GM12878 (cell line): ENCODE results near the gene MITF.

Experiments used
- CBFB ChIP-seq: IDR thresholded peaks from 2 replicates; pipeline ENCODE4 v1.6.1; 2016; ENCODE audit warnings: antibody characterized with exemption, low read depth
- MTA3 ChIP-seq: IDR thresholded peaks from 2 replicates; pipeline ENCODE4 v1.6.1; 2012; ENCODE audit warnings: low read length, inconsistent platforms, borderline replicate concordance
- NFIC ChIP-seq: IDR thresholded peaks from 2 replicates; pipeline ENCODE4 v1.6.1; 2012; ENCODE audit warnings: low read depth, mild to moderate bottlenecking, inconsistent platforms, low read length, moderate library complexity
- YY1 ChIP-seq: IDR thresholded peaks from 2 replicates; pipeline ENCODE4 v1.6.1; 2011; ENCODE audit warnings: low read depth, mild to moderate bottlenecking, low read length
- TF ChIP-seq, protein P1 (sequence below), 3 experiments: IDR thresholded peaks in 2 of 3; conservative IDR thresholded peaks in 1 of 3; 2 replicates each; pipeline ENCODE4 v1.5.1; 2011; ENCODE audit warnings: low read depth in 3 of 3, low read length in 3 of 3, mild to moderate bottlenecking in 3 of 3, control low read depth in 2 of 3, moderate library complexity in 2 of 3, inconsistent platforms in 1 of 3, mixed read lengths in 1 of 3; ENCODE audit not compliant: control insufficient read depth in 2 of 3, insufficient read depth in 1 of 3; ENCODE audit errors: extremely low read depth in 1 of 3
- TF ChIP-seq, protein P2 (sequence below): fragments of 450-650 bp; IDR thresholded peaks from 2 replicates; pipeline ENCODE4 v1.6.1; 2017; ENCODE audit warnings: antibody characterized with exemption, mild to moderate bottlenecking, moderate library complexity

DNA sequence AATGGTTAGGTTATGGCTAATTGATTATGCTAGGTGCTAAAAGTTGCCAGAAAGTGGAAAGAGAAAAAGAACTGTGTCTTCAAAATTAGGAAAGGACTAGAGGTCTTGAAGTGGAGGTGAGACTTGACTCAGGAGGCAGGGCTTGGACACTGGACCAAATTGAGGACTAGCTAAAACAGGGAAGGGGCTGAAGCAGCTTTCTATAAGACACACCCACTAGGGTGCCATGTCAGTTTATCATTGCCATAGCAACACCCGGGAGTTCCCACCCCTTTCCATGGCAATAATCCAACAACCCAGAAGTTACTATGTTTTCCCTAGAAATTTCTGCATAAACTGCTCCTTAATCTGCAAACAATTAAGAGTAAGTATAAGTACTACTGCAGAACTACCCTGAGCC, 42.9 kb upstream of the MITF start:
- TF ChIP-seq MTA3: no peak
- no peak for TF ChIP-seq YY1
- no peak for TF ChIP-seq NFIC
- TF ChIP-seq, protein P1, sequence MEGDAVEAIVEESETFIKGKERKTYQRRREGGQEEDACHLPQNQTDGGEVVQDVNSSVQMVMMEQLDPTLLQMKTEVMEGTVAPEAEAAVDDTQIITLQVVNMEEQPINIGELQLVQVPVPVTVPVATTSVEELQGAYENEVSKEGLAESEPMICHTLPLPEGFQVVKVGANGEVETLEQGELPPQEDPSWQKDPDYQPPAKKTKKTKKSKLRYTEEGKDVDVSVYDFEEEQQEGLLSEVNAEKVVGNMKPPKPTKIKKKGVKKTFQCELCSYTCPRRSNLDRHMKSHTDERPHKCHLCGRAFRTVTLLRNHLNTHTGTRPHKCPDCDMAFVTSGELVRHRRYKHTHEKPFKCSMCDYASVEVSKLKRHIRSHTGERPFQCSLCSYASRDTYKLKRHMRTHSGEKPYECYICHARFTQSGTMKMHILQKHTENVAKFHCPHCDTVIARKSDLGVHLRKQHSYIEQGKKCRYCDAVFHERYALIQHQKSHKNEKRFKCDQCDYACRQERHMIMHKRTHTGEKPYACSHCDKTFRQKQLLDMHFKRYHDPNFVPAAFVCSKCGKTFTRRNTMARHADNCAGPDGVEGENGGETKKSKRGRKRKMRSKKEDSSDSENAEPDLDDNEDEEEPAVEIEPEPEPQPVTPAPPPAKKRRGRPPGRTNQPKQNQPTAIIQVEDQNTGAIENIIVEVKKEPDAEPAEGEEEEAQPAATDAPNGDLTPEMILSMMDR (IDR thresholded peaks at IDR 0.05 in 2 of 3, conservative IDR thresholded peaks at IDR 0.05 in 1 of 3; ENCODE audit: control insufficient read depth in 2 of 3, extremely low read depth in 1 of 3, insufficient read depth in 1 of 3, low read depth in 3 of 3, low read length in 3 of 3): no peak
- TF ChIP-seq, protein P2, sequence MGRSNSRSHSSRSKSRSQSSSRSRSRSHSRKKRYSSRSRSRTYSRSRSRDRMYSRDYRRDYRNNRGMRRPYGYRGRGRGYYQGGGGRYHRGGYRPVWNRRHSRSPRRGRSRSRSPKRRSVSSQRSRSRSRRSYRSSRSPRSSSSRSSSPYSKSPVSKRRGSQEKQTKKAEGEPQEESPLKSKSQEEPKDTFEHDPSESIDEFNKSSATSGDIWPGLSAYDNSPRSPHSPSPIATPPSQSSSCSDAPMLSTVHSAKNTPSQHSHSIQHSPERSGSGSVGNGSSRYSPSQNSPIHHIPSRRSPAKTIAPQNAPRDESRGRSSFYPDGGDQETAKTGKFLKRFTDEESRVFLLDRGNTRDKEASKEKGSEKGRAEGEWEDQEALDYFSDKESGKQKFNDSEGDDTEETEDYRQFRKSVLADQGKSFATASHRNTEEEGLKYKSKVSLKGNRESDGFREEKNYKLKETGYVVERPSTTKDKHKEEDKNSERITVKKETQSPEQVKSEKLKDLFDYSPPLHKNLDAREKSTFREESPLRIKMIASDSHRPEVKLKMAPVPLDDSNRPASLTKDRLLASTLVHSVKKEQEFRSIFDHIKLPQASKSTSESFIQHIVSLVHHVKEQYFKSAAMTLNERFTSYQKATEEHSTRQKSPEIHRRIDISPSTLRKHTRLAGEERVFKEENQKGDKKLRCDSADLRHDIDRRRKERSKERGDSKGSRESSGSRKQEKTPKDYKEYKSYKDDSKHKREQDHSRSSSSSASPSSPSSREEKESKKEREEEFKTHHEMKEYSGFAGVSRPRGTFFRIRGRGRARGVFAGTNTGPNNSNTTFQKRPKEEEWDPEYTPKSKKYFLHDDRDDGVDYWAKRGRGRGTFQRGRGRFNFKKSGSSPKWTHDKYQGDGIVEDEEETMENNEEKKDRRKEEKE: no peak
- TF ChIP-seq CBFB: no peak
